ENCODE data around the gene FRMD3.

The FRMD3 gene

DNA sequence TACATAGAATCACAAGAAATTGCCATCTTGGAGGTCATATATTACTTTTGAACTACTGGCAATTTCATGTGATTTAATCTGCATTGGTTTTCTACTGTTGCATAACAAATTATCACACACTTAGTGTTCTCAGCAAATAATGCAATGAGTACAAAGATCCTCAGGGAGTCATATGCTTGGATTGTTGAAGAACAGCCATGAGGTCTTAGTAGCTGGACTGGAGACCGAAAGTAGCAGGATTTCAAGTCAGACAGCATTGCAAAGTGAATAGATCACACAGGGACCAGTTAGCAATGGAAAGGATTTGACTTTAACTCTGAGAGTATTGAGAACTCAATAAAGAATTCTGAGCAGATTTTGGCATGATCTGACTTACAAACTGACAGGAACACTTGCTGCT is 32.2 kb upstream of the FRMD3 start:
- no peak for DNase-seq (ENCODE audit: low read depth)
- TF ChIP-seq, protein P1, sequence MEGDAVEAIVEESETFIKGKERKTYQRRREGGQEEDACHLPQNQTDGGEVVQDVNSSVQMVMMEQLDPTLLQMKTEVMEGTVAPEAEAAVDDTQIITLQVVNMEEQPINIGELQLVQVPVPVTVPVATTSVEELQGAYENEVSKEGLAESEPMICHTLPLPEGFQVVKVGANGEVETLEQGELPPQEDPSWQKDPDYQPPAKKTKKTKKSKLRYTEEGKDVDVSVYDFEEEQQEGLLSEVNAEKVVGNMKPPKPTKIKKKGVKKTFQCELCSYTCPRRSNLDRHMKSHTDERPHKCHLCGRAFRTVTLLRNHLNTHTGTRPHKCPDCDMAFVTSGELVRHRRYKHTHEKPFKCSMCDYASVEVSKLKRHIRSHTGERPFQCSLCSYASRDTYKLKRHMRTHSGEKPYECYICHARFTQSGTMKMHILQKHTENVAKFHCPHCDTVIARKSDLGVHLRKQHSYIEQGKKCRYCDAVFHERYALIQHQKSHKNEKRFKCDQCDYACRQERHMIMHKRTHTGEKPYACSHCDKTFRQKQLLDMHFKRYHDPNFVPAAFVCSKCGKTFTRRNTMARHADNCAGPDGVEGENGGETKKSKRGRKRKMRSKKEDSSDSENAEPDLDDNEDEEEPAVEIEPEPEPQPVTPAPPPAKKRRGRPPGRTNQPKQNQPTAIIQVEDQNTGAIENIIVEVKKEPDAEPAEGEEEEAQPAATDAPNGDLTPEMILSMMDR (IDR thresholded peaks at IDR 0.05; ENCODE audit: low read depth, low read length, missing control alignments) = no peak
- H3K4me3 ChIP-seq (ENCODE audit: low read depth, low read length) = no peak overlapping the region

DNA sequence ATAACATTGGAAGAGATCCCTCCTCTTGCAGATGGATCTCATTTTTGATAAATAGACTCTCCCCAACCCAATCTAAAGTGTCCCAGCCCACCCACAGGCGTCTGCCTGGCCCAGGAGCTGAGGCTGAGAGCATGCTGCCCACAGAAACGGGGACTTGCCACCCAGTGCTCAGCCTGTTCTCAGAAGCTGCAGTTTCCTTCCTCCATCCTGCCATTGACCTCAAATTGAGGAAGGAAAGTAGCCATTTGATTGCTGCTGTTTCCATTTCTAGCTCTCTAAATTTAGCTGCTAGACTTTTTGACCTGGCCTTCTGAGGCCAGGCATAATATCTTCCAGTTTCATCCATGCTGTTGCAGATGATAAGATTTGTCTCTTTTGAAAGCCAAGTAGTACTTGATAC is 31.1 kb upstream of the FRMD3 start:
- H3K4me3 ChIP-seq (ENCODE audit: low read depth, low read length) = no peak overlapping the region
- TF ChIP-seq, protein P1 (IDR thresholded peaks at IDR 0.05; ENCODE audit: low read depth, low read length, missing control alignments) = no peak
- DNase-seq (ENCODE audit: low read depth) = no peak

DNA sequence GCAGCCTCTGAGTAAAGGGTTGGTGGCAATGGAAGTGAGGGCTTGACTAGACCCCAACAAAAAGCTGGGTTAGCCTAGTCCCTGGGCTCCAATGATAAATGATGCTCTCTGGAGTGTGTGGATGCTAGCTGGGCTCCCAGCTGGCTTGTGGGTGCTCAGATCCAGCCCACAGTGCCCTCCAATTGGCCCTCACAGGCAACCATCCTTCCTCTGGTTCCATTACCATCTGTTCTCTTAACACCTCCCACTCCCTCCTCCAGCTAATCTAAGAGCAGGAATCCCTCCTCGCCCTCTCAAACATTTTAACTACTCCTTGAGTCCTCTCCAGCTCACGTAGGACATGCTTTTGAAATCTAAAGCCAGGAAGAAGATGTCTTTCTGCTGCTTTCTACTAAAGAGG is 25.2 kb upstream of the FRMD3 start:
- TF ChIP-seq, protein P1 (IDR thresholded peaks at IDR 0.05; ENCODE audit: low read depth, low read length, missing control alignments) = no peak
- no peak for DNase-seq (ENCODE audit: low read depth)

DNA sequence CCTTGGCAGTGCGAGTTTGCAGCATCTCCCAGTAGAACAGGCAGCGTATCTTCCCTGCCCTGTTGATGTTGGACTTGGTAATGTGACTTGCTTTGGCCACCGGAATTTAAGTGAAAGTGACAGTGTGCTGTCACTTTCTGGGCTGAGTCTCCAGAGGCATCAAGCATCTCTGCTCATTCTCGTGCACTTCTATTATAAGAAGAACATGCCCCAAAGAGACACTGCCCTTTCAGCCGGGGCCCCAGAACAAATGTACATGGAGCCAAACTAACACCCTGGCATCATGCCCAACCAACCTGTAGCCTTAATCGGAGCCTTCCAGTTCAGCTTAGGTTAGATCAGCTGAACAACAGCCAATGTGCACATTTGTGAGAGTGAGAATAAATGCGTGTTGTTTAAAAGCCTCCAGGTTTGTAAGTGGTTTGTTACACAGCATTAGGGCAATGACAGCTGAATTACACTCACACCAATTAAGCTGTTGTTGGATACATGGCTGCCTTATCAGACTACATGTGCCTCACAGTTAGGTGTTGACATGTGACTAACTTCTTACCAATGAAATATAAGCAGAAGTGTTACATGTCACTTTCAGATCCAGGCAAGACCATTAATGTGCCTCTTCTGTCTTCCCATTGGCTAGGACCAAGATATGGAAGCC is 22.1 kb upstream of the FRMD3 start:
- no peak for DNase-seq (ENCODE audit: low read depth)

More for the DNA sequence above, 25.2 kb upstream of the FRMD3 start:
- H3K4me3 ChIP-seq (ENCODE audit: low read depth, low read length) = no peak overlapping the region

DNA sequence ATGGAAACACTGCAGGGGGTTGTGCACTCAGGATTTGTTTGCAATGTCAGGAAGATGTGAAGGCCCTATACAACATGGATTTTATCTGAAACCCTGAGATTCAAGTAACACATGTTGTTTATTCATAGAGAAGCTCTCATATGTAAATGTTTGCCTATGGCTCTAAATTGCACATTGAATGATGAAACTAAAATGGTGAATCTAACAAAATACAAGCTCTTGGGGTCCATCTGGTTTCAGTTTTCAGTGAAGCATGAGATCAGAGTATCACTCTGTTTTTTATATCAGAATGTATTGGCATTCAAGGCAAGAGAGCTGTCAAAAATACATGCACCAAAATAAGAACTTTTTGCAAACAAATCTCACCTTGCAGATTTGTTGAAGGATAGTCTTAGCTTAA is 19.6 kb upstream of the FRMD3 start:
- H3K4me3 ChIP-seq (ENCODE audit: low read depth, low read length) = no peak overlapping the region
- TF ChIP-seq, protein P1 (IDR thresholded peaks at IDR 0.05; ENCODE audit: low read depth, low read length, missing control alignments) = no peak
- no peak for DNase-seq (ENCODE audit: low read depth)

More for the DNA sequence above, 22.1 kb upstream of the FRMD3 start:
- no peak overlapping the region for H3K4me3 ChIP-seq (ENCODE audit: low read depth, low read length)
- TF ChIP-seq, protein P1 (IDR thresholded peaks at IDR 0.05; ENCODE audit: low read depth, low read length, missing control alignments) = no peak

DNA sequence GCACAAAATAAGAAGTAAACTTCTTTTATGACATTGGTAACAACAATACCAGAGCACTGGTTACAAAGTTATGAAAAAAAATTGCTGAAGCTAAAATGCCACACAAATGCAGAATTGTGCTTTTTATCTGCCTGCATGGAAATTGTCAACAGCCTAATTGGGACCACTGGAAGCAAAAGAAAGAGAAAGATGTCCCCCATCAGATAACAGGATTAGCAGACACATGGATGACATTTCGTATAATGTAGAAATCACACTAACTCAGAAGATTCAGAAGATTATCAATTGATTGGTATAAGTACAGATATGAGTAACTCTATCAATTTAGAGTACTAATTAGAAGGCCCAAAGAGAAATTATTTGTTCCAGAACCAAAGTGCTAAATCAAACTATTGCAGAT is 19.1 kb upstream of the FRMD3 start:
- DNase-seq (ENCODE audit: low read depth) = no peak

More for the DNA sequence above, 19.1 kb upstream of the FRMD3 start:
- no peak overlapping the region for H3K4me3 ChIP-seq (ENCODE audit: low read depth, low read length)
- TF ChIP-seq, protein P1 (IDR thresholded peaks at IDR 0.05; ENCODE audit: low read depth, low read length, missing control alignments) = no peak

All from GM12864 (cell line).